HCT116 (cell line): Measurements from ENCODE around the gene POLE3. TPM values are rescaled to one million over a fixed set of nuclear protein-coding genes. Genes with fewer than 3 reads are reported as not detected.

Source experiments
- ATAC-seq: fragments of 200-7000 bp; cut with Tn5 transposase; 2 replicates; pipeline ENCODE4 v1.9.1; 2020; ENCODE audit warnings: mild to moderate bottlenecking, moderate library complexity
- BruUV-seq: library from RNA; stranded (reverse); fragments of 400-500 nt; replicated peaks from 2 replicates; lab custom pipeline; 2021; lab: Mats Ljungman, UMichigan
- CTCF ChIA-PET: fragments of 300-600 bp; sonication (Branson Sonifier 250); formaldehyde crosslinking; loops from one replicate; lab custom pipeline; 2021; ENCODE audit warnings: antibody characterized with exemption; lab: Charles Lee
- POLR2A ChIA-PET: fragments of 300-600, 350-600 bp; sonication (Branson Sonifier 250); formaldehyde crosslinking; loops from one replicate; lab custom pipeline; 2021; ENCODE audit warnings: antibody characterized with exemption; lab: Charles Lee
- RAD21 ChIA-PET, 2 experiments: fragments of 300-600 bp; sonication (Branson Sonifier 250); formaldehyde crosslinking; loops; one replicate each; lab custom pipeline; 2023; ENCODE audit warnings: low total read pairs in 2 of 2; ENCODE audit not compliant: uncharacterized antibody in 2 of 2, unreplicated experiment in 2 of 2, low non-redundant PET in 1 of 2; lab: Charles Lee
- DNase-seq: peaks from one replicate; pipeline ENCODE4 v3.0.0-alpha.2; 2010; ENCODE audit warnings: low read depth, low spot score
- H2AFZ ChIP-seq: fragments of 200-600 bp; shearing (Covaris generic), sonication (generic); 2 replicates; pipeline ENCODE4 v1.6.1; 2017; ENCODE audit warnings: low read depth, mixed run types, mixed read lengths, antibody characterized with exemption, low read length; ENCODE audit not compliant: poor library complexity, severe bottlenecking
- H3K27ac ChIP-seq: 2 replicates; pipeline ENCODE4 v1.5.1; 2012; ENCODE audit warnings: low read depth, low read length
- H3K27me3 ChIP-seq: fragments of 200-600 bp; sonication (generic); 2 replicates; pipeline ENCODE4 v1.6.1; 2016; ENCODE audit warnings: mixed run types, low read length, mixed read lengths; ENCODE audit not compliant: insufficient read depth
- H3K36me3 ChIP-seq, 2 experiments: fragments of 200-500 bp in 1 of 2; fragments of 200-600 bp in 1 of 2; sonication (Bioruptor generic) in 1 of 2; sonication (generic) in 1 of 2; 2 replicates each; pipeline versions ENCODE4 v1.5.1 to v1.6.1; 2014 to 2016; ENCODE audit warnings: low read length in 2 of 2, inconsistent platforms in 1 of 2, mixed read lengths in 1 of 2, mixed run types in 1 of 2; ENCODE audit not compliant: insufficient read depth in 2 of 2, control insufficient read depth in 1 of 2
- H3K4me1 ChIP-seq, 2 experiments: fragments of 200-600 bp in 1 of 2; sonication (generic) in 1 of 2; 2 replicates each; pipeline versions ENCODE4 v1.5.1 to v1.6.1; 2012 to 2017; ENCODE audit warnings: low read length in 2 of 2, inconsistent platforms in 1 of 2, mild to moderate bottlenecking in 1 of 2, mixed read lengths in 1 of 2, mixed run types in 1 of 2, moderate library complexity in 1 of 2; ENCODE audit not compliant: insufficient read depth in 2 of 2, control insufficient read depth in 1 of 2
- H3K4me2 ChIP-seq: fragments of 200-600 bp; sonication (generic); 2 replicates; pipeline ENCODE4 v1.6.1; 2017; ENCODE audit warnings: mixed run types, low read length, mixed read lengths
- H3K4me3 ChIP-seq, 2 experiments: fragments of 200-600 bp in 1 of 2; sonication (generic) in 1 of 2; replicated peaks in 1 of 2; 2 replicates each; pipeline ENCODE4 v1.5.1; 2011 to 2016; ENCODE audit warnings: low read length in 2 of 2, control low read depth in 1 of 2, low read depth in 1 of 2, mild to moderate bottlenecking in 1 of 2, mixed read lengths in 1 of 2, mixed run types in 1 of 2
- H3K79me2 ChIP-seq: fragments of 200-600 bp; sonication (generic); 2 replicates; pipeline ENCODE4 v1.6.1; 2017; ENCODE audit warnings: mild to moderate bottlenecking, mixed run types, low read length, moderate library complexity, mixed read lengths; ENCODE audit not compliant: insufficient read depth
- H3K9ac ChIP-seq: fragments of 200-600 bp; sonication (generic); 2 replicates; pipeline ENCODE4 v1.6.1; 2016; ENCODE audit warnings: low read length, mixed read lengths
- H3K9me2 ChIP-seq: fragments of 200-600 bp; sonication (generic), shearing (Covaris generic); 2 replicates; pipeline ENCODE4 v1.6.1; 2017; ENCODE audit warnings: mixed run types, mild to moderate bottlenecking, moderate library complexity; ENCODE audit not compliant: insufficient read depth
- H3K9me3 ChIP-seq, 2 experiments: fragments of 200-500 bp in 1 of 2; fragments of 200-600 bp in 1 of 2; sonication (Bioruptor generic) in 1 of 2; sonication (generic) in 1 of 2; 2 replicates each; pipeline ENCODE4 v1.6.1; 2014 to 2017; ENCODE audit warnings: low read length in 2 of 2, mixed read lengths in 2 of 2, inconsistent platforms in 1 of 2, low read depth in 1 of 2, mild to moderate bottlenecking in 1 of 2, mixed run types in 1 of 2, moderate library complexity in 1 of 2; ENCODE audit not compliant: control insufficient read depth in 1 of 2, insufficient read depth in 1 of 2
- H4K20me1 ChIP-seq: fragments of 200-600 bp; sonication (generic), shearing (Covaris generic); 2 replicates; pipeline ENCODE4 v1.6.1; 2017; ENCODE audit warnings: mixed run types, mild to moderate bottlenecking, moderate library complexity; ENCODE audit not compliant: insufficient read depth
- CBX3 ChIP-seq: IDR thresholded peaks from 2 replicates; pipeline ENCODE4 v1.6.1; 2012; ENCODE audit warnings: low read depth
- CEBPB ChIP-seq: IDR thresholded peaks from 2 replicates; pipeline ENCODE4 v1.6.1; 2012; ENCODE audit warnings: low read depth
- ELF1 ChIP-seq: IDR thresholded peaks from 2 replicates; pipeline ENCODE4 v1.6.1; 2012; ENCODE audit warnings: low read depth, borderline replicate concordance
- EZH2 ChIP-seq: fragments of 200-600 bp; sonication (generic); IDR thresholded peaks from 2 replicates; pipeline ENCODE4 v1.6.1; 2017; ENCODE audit warnings: antibody characterized with exemption, mixed run types
- EZH2phosphoT487 ChIP-seq: fragments of 200-600 bp; IDR thresholded peaks from 2 replicates; pipeline ENCODE4 v1.6.1; 2018; ENCODE audit warnings: antibody characterized with exemption, borderline replicate concordance
- FOSL1 ChIP-seq: IDR thresholded peaks from 2 replicates; pipeline ENCODE4 v1.6.1; 2012; ENCODE audit warnings: low read depth
- JUND ChIP-seq: IDR thresholded peaks from 2 replicates; pipeline ENCODE4 v1.6.1; 2012
- POLR2A ChIP-seq: IDR thresholded peaks from 2 replicates; pipeline ENCODE4 v1.7.0; 2011; ENCODE audit warnings: borderline replicate concordance; ENCODE audit not compliant: insufficient read depth, insufficient read length; ENCODE audit errors: extremely low read depth
- POLR2AphosphoS5 ChIP-seq: IDR thresholded peaks from 2 replicates; pipeline ENCODE4 v1.6.1; 2011; ENCODE audit warnings: mild to moderate bottlenecking, low read depth, low read length, moderate library complexity
- RAD21 ChIP-seq: IDR thresholded peaks from 2 replicates; pipeline ENCODE4 v1.6.1; 2012; ENCODE audit warnings: low read depth, mild to moderate bottlenecking
- SIN3A ChIP-seq: IDR thresholded peaks from 2 replicates; pipeline ENCODE4 v1.6.1; 2012; ENCODE audit warnings: low read depth
- SP1 ChIP-seq: IDR thresholded peaks from 2 replicates; pipeline ENCODE4 v1.6.1; 2012; ENCODE audit warnings: low read depth
- SRF ChIP-seq: IDR thresholded peaks from 2 replicates; pipeline ENCODE4 v1.6.1; 2012; ENCODE audit warnings: low read depth
- TCF7L2 ChIP-seq: IDR thresholded peaks from 2 replicates; pipeline ENCODE4 v1.7.0; 2011; ENCODE audit warnings: borderline replicate concordance, inconsistent platforms; ENCODE audit not compliant: insufficient read depth, insufficient read length; ENCODE audit errors: extremely low read depth
- YY1 ChIP-seq: IDR thresholded peaks from 2 replicates; pipeline ENCODE4 v1.6.1; 2011; ENCODE audit warnings: low read length, low read depth, moderate library complexity, mild to moderate bottlenecking; ENCODE audit not compliant: insufficient replicate concordance; ENCODE audit errors: extremely low read depth
- ZFX ChIP-seq: fragments of 450-650 bp; IDR thresholded peaks from 2 replicates; pipeline ENCODE4 v1.6.1; 2017
- ZNF274 ChIP-seq: fragments of 200-500 bp; sonication (Bioruptor generic); IDR thresholded peaks from 2 replicates; pipeline ENCODE4 v1.6.1; 2014; ENCODE audit warnings: mild to moderate bottlenecking, low read depth, low read length, inconsistent platforms
- intact Hi-C: fragments of 100-400 bp; cut with micrococcal nuclease; formaldehyde crosslinking; loops from 2 replicates; pipeline ENCODE4 v1.10.0; 2022
- total RNA-seq: library from RNA; stranded (reverse); gene quantifications from one replicate; pipeline ENCODE4 v1.2.1, GENCODE V29; 2021; ENCODE audit not compliant: unreplicated experiment
- TF ChIP-seq, protein P1 (sequence below): IDR thresholded peaks from 2 replicates; pipeline ENCODE4 v1.6.1; 2012
- TF ChIP-seq, protein P2 (sequence below): IDR thresholded peaks from 2 replicates; pipeline ENCODE4 v1.6.1; 2012
- TF ChIP-seq, protein P3 (sequence below): IDR thresholded peaks from 2 replicates; pipeline ENCODE4 v1.6.1; 2011; ENCODE audit warnings: mild to moderate bottlenecking, low read length, moderate library complexity; ENCODE audit not compliant: insufficient replicate concordance; ENCODE audit errors: extremely low read depth
- TF ChIP-seq, protein P4 (sequence below), 3 experiments: fragments of 200-600 bp in 1 of 3; sonication (generic) in 1 of 3; IDR thresholded peaks in 2 of 3; conservative IDR thresholded peaks in 1 of 3; 2 replicates each; pipeline ENCODE4 v1.5.1; 2012 to 2017; ENCODE audit warnings: low read depth in 2 of 3, low read length in 2 of 3, antibody characterized with exemption in 1 of 3, borderline replicate concordance in 1 of 3, control low read depth in 1 of 3, mild to moderate bottlenecking in 1 of 3, mixed read lengths in 1 of 3, mixed run types in 1 of 3, moderate library complexity in 1 of 3; ENCODE audit not compliant: insufficient read depth in 1 of 3

The POLE3 gene
- total RNA-seq, 1 experiment from 2014 or later = 65.1 TPM

DNA sequence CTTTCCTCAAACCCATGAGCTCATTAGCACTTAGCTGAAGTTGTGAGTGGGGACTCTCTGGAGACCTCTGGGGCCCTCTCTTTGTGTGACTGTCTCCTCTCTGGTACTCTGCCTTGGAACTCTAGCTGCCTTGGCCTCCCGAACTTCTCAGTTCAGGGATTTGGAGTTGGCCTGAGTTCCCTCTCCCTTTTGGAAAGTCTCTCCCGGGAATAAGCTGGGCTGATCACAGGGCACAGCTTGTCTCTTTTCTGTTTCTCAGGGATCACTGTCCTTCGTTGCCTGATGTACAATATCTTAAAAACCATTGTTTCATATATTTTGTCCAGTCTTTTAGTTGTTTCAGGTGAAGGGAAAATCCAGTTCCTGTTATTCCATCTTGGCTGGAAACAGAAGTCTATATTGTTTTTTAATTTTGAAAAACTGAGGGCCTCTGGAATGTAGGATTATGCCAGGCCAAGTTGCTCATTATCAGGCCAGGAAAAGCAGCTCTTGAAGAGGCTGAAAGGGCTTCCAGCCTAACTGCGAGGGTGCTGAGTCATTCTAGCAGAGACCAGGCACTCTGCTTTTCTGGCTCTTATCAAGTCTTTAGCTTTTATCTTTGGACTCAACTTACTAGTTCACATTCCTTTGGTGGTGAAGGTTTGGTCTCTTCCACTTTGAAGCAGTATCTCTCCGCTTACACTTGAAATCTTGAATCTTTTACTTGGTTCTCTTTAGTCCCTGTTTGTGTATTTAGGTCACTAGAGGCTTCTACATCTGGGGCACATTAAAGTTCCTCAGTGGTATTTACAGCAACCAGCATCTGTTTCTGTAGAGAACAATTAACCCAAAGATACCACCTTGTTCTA is 44.7 kb upstream of the POLE3 start:
- peak; percentile 16 for DNase-seq
- Histone ChIP-seq H2AFZ (peak overlapping the region; percentile 94), H3K4me1 (peaks cover 18 to 23% of the 10 kb centered on the region in 2 experiments), H4K20me1 (no peaks in the 10 kb centered on the region), H3K27me3 (no peaks in the 10 kb centered on the region), H3K4me3 (no peak overlapping the region), H3K27ac (peak overlapping the region; percentile 67), H3K79me2 (no peaks in the 10 kb centered on the region), H3K9me2 (no peaks in the 10 kb centered on the region), H3K36me3 (no peaks in the 10 kb centered on the region), H3K4me2 (peak overlapping the region; percentile 54), H3K9ac (peak overlapping the region; percentile 22), H3K9me3 (no peaks in the 10 kb centered on the region)
- ChIA-PET RAD21 (interaction anchor here (0.5 to 1.8 kb wide), 3 partner anchors 9 to 259 kb away, joined by 3 to 4 read pairs (median 4); no protein-coding TSS in a partner anchor), CTCF (interaction anchor here (1.1 to 2.3 kb wide), 5 partner anchors 9 to 203 kb away, joined by 4 to 15 read pairs (median 6); no protein-coding TSS in a partner anchor), POLR2A (interaction anchor here (1.0 to 1.7 kb wide), 3 partner anchors 8 to 203 kb away, joined by 3 to 6 read pairs (median 4); partner anchors contain the start of gene RGS3)
- ATAC-seq = peak; percentile 79
- no TSS peak for BruUV-seq
- intact Hi-C loops = no loop called here
- TF ChIP-seq, protein P1, sequence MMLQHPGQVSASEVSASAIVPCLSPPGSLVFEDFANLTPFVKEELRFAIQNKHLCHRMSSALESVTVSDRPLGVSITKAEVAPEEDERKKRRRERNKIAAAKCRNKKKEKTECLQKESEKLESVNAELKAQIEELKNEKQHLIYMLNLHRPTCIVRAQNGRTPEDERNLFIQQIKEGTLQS = no peak
- TF ChIP-seq, protein P2, sequence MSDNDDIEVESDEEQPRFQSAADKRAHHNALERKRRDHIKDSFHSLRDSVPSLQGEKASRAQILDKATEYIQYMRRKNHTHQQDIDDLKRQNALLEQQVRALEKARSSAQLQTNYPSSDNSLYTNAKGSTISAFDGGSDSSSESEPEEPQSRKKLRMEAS = no peak
- TF ChIP-seq ELF1 = no peak
- peak; percentile 14; the same call in 1 of the 2 replicates for TF ChIP-seq JUND
- TF ChIP-seq SIN3A = no peak
- TF ChIP-seq EZH2 = no peak
- TF ChIP-seq FOSL1 = peak; percentile 25; the same call in 1 of the 2 replicates
- TF ChIP-seq TCF7L2 = no peak
- TF ChIP-seq ZFX = 0 out of 2 replicates have a peak, but pooled peaks have one; percentile 18
- TF ChIP-seq, protein P3, sequence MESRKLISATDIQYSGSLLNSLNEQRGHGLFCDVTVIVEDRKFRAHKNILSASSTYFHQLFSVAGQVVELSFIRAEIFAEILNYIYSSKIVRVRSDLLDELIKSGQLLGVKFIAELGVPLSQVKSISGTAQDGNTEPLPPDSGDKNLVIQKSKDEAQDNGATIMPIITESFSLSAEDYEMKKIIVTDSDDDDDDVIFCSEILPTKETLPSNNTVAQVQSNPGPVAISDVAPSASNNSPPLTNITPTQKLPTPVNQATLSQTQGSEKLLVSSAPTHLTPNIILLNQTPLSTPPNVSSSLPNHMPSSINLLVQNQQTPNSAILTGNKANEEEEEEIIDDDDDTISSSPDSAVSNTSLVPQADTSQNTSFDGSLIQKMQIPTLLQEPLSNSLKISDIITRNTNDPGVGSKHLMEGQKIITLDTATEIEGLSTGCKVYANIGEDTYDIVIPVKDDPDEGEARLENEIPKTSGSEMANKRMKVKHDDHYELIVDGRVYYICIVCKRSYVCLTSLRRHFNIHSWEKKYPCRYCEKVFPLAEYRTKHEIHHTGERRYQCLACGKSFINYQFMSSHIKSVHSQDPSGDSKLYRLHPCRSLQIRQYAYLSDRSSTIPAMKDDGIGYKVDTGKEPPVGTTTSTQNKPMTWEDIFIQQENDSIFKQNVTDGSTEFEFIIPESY = no peak
- no peak for TF ChIP-seq YY1
- TF ChIP-seq, protein P4, sequence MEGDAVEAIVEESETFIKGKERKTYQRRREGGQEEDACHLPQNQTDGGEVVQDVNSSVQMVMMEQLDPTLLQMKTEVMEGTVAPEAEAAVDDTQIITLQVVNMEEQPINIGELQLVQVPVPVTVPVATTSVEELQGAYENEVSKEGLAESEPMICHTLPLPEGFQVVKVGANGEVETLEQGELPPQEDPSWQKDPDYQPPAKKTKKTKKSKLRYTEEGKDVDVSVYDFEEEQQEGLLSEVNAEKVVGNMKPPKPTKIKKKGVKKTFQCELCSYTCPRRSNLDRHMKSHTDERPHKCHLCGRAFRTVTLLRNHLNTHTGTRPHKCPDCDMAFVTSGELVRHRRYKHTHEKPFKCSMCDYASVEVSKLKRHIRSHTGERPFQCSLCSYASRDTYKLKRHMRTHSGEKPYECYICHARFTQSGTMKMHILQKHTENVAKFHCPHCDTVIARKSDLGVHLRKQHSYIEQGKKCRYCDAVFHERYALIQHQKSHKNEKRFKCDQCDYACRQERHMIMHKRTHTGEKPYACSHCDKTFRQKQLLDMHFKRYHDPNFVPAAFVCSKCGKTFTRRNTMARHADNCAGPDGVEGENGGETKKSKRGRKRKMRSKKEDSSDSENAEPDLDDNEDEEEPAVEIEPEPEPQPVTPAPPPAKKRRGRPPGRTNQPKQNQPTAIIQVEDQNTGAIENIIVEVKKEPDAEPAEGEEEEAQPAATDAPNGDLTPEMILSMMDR (IDR thresholded peaks at IDR 0.05 in 2 of 3, conservative IDR thresholded peaks at IDR 0.05 in 1 of 3; ENCODE audit: borderline replicate concordance in 1 of 3, insufficient read depth in 1 of 3, low read depth in 2 of 3, low read length in 2 of 3) = no peak
- TF ChIP-seq RAD21 = no peak
- no peak for TF ChIP-seq POLR2A
- TF ChIP-seq SP1 = no peak
- no peak for TF ChIP-seq ZNF274
- TF ChIP-seq SRF = no peak
- no peak for TF ChIP-seq EZH2phosphoT487
- TF ChIP-seq CBX3 = no peak
- TF ChIP-seq CEBPB = no peak
- TF ChIP-seq POLR2AphosphoS5 = no peak
